Subcutaneous abdominal adipose tissue (tissue), 5 donors: ENCODE data around the gene PLD1.

Experiments
- H3K27ac ChIP-seq: one replicate; pipeline ENCODE4 v1.7.0; 2013; ENCODE audit warnings: low read depth, mild to moderate bottlenecking, inconsistent platforms, low read length, moderate library complexity
- H3K27me3 ChIP-seq, 5 donors: one replicate each; pipeline ENCODE4 v1.7.0; 2013; ENCODE audit warnings: low read length in 5 of 5, inconsistent platforms in 1 of 5; ENCODE audit not compliant: control insufficient read depth in 5 of 5, insufficient read depth in 4 of 5
- H3K36me3 ChIP-seq, 5 donors: one replicate each; pipeline ENCODE4 v1.7.0; 2013; ENCODE audit warnings: low read length in 5 of 5; ENCODE audit not compliant: control insufficient read depth in 5 of 5, insufficient read depth in 5 of 5
- H3K4me1 ChIP-seq, 5 donors: one replicate each; pipeline ENCODE4 v1.7.0; 2013; ENCODE audit warnings: low read length in 5 of 5, mild to moderate bottlenecking in 3 of 5, moderate library complexity in 1 of 5; ENCODE audit not compliant: control insufficient read depth in 5 of 5, insufficient read depth in 5 of 5
- H3K4me3 ChIP-seq, 5 donors: one replicate each; pipeline ENCODE4 v1.7.0; 2013; ENCODE audit warnings: low read length in 5 of 5, low read depth in 1 of 5
- H3K9ac ChIP-seq, 5 donors: one replicate each; pipeline ENCODE4 v1.7.0; 2013; ENCODE audit warnings: low read length in 5 of 5, mild to moderate bottlenecking in 4 of 5, moderate library complexity in 3 of 5
- H3K9me3 ChIP-seq, 5 donors: one replicate each; pipeline ENCODE4 v1.7.0; 2013; ENCODE audit warnings: low read length in 5 of 5; ENCODE audit not compliant: control insufficient read depth in 5 of 5
- donor health status: healthy.
- donor health status: healthy.
- donor health status: healthy.
- donor health status: healthy.
- donor health status: healthy.

Gene PLD1

GRCh38 chr3:171741377-171741776, 68.9 kb downstream of the PLD1 start:
- Histone ChIP-seq H3K27ac (no peak overlapping the region), H3K27me3 (no peaks in the 10 kb centered on the region), H3K4me3 (no peak overlapping the region), H3K36me3 (peaks cover 2 to 8% (median 3%) of the 10 kb centered on the region in 5 donors), H3K9ac (no peak overlapping the region), H3K9me3 (no peaks in the 10 kb centered on the region), H3K4me1 (peaks cover 0 to 12% (median 5%) of the 10 kb centered on the region in 5 donors)

GRCh38 chr3:171736556-171736955, 73.7 kb downstream of the PLD1 start:
- Histone ChIP-seq H3K9ac (no peak overlapping the region), H3K4me1 (peaks cover 0 to 4% (median 0%) of the 10 kb centered on the region in 5 donors), H3K4me3 (no peak overlapping the region), H3K27me3 (no peaks in the 10 kb centered on the region), H3K27ac (no peak overlapping the region), H3K36me3 (peaks cover 3 to 33% (median 11%) of the 10 kb centered on the region in 5 donors), H3K9me3 (no peaks in the 10 kb centered on the region)

- H3K4me1 ChIP-seq: peaks cover 0 to 4% (median 0%) of the 10 kb centered on the region in 5 donors
- H3K27ac ChIP-seq: no peak overlapping the region
- H3K36me3 ChIP-seq: peaks cover 3 to 33% (median 11%) of the 10 kb centered on the region in 5 donors
- H3K9ac ChIP-seq: no peak overlapping the region
- H3K4me3 ChIP-seq: no peak overlapping the region
- H3K27me3 ChIP-seq: no peaks in the 10 kb centered on the region
- H3K9me3 ChIP-seq: no peaks in the 10 kb centered on the region
These were observed 76.7 kb downstream of the PLD1 start for GRCh38 chr3:171733561-171733960.

GRCh38 chr3:171732756-171733155, 77.5 kb downstream of the PLD1 start:
- H3K4me3 ChIP-seq: no peak overlapping the region
- H3K9me3 ChIP-seq: no peaks in the 10 kb centered on the region
- no peak overlapping the region for H3K27ac ChIP-seq
- no peaks in the 10 kb centered on the region for H3K27me3 ChIP-seq
- no peak overlapping the region for H3K9ac ChIP-seq
- H3K36me3 ChIP-seq: peaks cover 3 to 33% (median 11%) of the 10 kb centered on the region in 5 donors
- peaks cover 0 to 4% (median 0%) of the 10 kb centered on the region in 5 donors for H3K4me1 ChIP-seq

- Histone ChIP-seq H3K9me3 (no peaks in the 10 kb centered on the region), H3K9ac (no peak overlapping the region), H3K36me3 (peaks cover 2 to 32% (median 8%) of the 10 kb centered on the region in 5 donors), H3K4me1 (peaks cover 0 to 4% (median 0%) of the 10 kb centered on the region in 5 donors), H3K27ac (no peak overlapping the region), H3K27me3 (no peaks in the 10 kb centered on the region), H3K4me3 (no peak overlapping the region)
These were observed 78.6 kb downstream of the PLD1 start for GRCh38 chr3:171731691-171732090.

GRCh38 chr3:171729452-171730334, 80.6 kb downstream of the PLD1 start:
- Histone ChIP-seq H3K9ac (no peak overlapping the region), H3K4me3 (no peak overlapping the region), H3K27me3 (no peaks in the 10 kb centered on the region), H3K9me3 (no peaks in the 10 kb centered on the region), H3K36me3 (peaks cover 6 to 31% (median 13%) of the 10 kb centered on the region in 5 donors), H3K27ac (no peak overlapping the region), H3K4me1 (no peaks in the 10 kb centered on the region)

- peaks cover 10 to 30% (median 22%) of the 10 kb centered on the region in 5 donors for H3K36me3 ChIP-seq
- H3K4me3 ChIP-seq: no peak overlapping the region
- no peak overlapping the region for H3K9ac ChIP-seq
These were observed 83.0 kb downstream of the PLD1 start for GRCh38 chr3:171727288-171727687.

GRCh38 chr3:171718493-171719185, 91.6 kb downstream of the PLD1 start:
- no peaks in the 10 kb centered on the region for H3K27me3 ChIP-seq
- H3K9me3 ChIP-seq: peaks cover 0 to 4% (median 0%) of the 10 kb centered on the region in 5 donors
- no peak overlapping the region for H3K9ac ChIP-seq
- no peak overlapping the region for H3K27ac ChIP-seq
- H3K4me3 ChIP-seq: no peak overlapping the region
- H3K36me3 ChIP-seq: peaks cover 0 to 17% (median 15%) of the 10 kb centered on the region in 5 donors
- H3K4me1 ChIP-seq: no peaks in the 10 kb centered on the region

More at GRCh38 chr3:171727288-171727687, 83.0 kb downstream of the PLD1 start:
- Histone ChIP-seq H3K27me3 (no peaks in the 10 kb centered on the region), H3K9me3 (no peaks in the 10 kb centered on the region), H3K27ac (no peak overlapping the region), H3K4me1 (no peaks in the 10 kb centered on the region)

GRCh38 chr3:171715155-171715554, 95.1 kb downstream of the PLD1 start:
- no peaks in the 10 kb centered on the region for H3K27me3 ChIP-seq

More at GRCh38 chr3:171715155-171715554, 95.1 kb downstream of the PLD1 start:
- Histone ChIP-seq H3K9me3 (peaks cover 0 to 4% (median 0%) of the 10 kb centered on the region in 5 donors), H3K4me1 (no peaks in the 10 kb centered on the region), H3K36me3 (peaks cover 10 to 23% (median 14%) of the 10 kb centered on the region in 5 donors), H3K4me3 (no peak overlapping the region), H3K27ac (no peak overlapping the region), H3K9ac (no peak overlapping the region)
